Neural cell (in vitro differentiated cells): ENCODE results near the gene MAPT. TPM values are rescaled to one million over a fixed set of nuclear protein-coding genes. Genes with fewer than 3 reads are reported as not detected.
"Not testable (repeated sequence)": the region's sequence is repeated elsewhere in the genome, so short reads cannot be mapped to it uniquely, and the experiment has no call there.

Source experiments
- H2AFZ ChIP-seq: fragments of 200-600, 300-800 bp; sonication (generic), shearing (Covaris generic); 2 replicates; pipeline ENCODE4 v1.6.0; 2014; ENCODE audit warnings: low read depth, mild to moderate bottlenecking, antibody characterized with exemption, low read length, moderate library complexity
- H3F3A ChIP-seq: fragments of 200-600 bp; shearing (Covaris generic); 2 replicates; pipeline ENCODE4 v1.6.1; 2016; ENCODE audit warnings: mild to moderate bottlenecking, moderate library complexity, mixed read lengths, antibody characterized with exemption, low read length; ENCODE audit not compliant: insufficient read depth, poor library complexity, severe bottlenecking
- H3K27ac ChIP-seq: fragments of 200-600, 300-800 bp; sonication (generic), shearing (Covaris generic); 2 replicates; pipeline ENCODE4 v1.5.1; 2014; ENCODE audit warnings: mild to moderate bottlenecking, low read length, moderate library complexity
- H3K27me3 ChIP-seq: fragments of 300-800, 200-600 bp; sonication (generic), shearing (Covaris generic); 2 replicates; pipeline ENCODE4 v1.6.0; 2014; ENCODE audit warnings: mild to moderate bottlenecking, low read depth, low read length, moderate library complexity; ENCODE audit not compliant: insufficient read depth
- H3K36me3 ChIP-seq: fragments of 300-800, 200-600 bp; sonication (generic), shearing (Covaris generic); 2 replicates; pipeline ENCODE4 v1.5.1; 2014; ENCODE audit warnings: mild to moderate bottlenecking, antibody characterized with exemption, low read length, moderate library complexity; ENCODE audit not compliant: insufficient read depth
- H3K4me2 ChIP-seq: fragments of 300-800, 200-600 bp; sonication (generic), shearing (Covaris generic); 2 replicates; pipeline ENCODE4 v1.6.0; 2014; ENCODE audit warnings: mild to moderate bottlenecking, low read length
- H3K4me3 ChIP-seq: fragments of 300-800, 200-600 bp; sonication (generic), shearing (Covaris generic); 2 replicates; pipeline ENCODE4 v1.5.1; 2014; ENCODE audit warnings: mild to moderate bottlenecking, low read length, moderate library complexity
- H3K79me2 ChIP-seq: fragments of 200-600 bp; shearing (Covaris generic); replicated peaks from 2 replicates; pipeline ENCODE4 v1.6.0; 2014; ENCODE audit warnings: mild to moderate bottlenecking, low read length, moderate library complexity; ENCODE audit not compliant: insufficient read depth
- H3K9ac ChIP-seq: fragments of 300-800, 200-600 bp; sonication (generic), shearing (Covaris generic); 2 replicates; pipeline ENCODE4 v1.6.1; 2016; ENCODE audit warnings: mild to moderate bottlenecking, low read length, mixed read lengths
- H3K9me2 ChIP-seq: fragments of 200-600 bp; shearing (Covaris generic); 2 replicates; pipeline ENCODE4 v1.6.1; 2016; ENCODE audit warnings: mild to moderate bottlenecking, low read length, mixed read lengths; ENCODE audit not compliant: insufficient read depth
- H3K9me3 ChIP-seq: fragments of 200-600, 300-800 bp; sonication (generic), shearing (Covaris generic); 2 replicates; pipeline ENCODE4 v1.6.1; 2016; ENCODE audit warnings: mild to moderate bottlenecking, mixed run types, low read length, moderate library complexity, mixed read lengths
- H4K20me1 ChIP-seq: fragments of 200-600 bp; shearing (Covaris generic); 2 replicates; pipeline ENCODE4 v1.6.1; 2016; ENCODE audit warnings: mild to moderate bottlenecking, mixed run types; ENCODE audit not compliant: insufficient read depth
- EP300 ChIP-seq: fragments of 450-650 bp; conservative IDR thresholded peaks from 2 replicates; pipeline ENCODE4 v1.6.1; 2014; ENCODE audit warnings: antibody characterized with exemption, mild to moderate bottlenecking, moderate library complexity; ENCODE audit not compliant: poor library complexity, severe bottlenecking
- EZH2 ChIP-seq: fragments of 200-600, 300-800 bp; shearing (Covaris generic), sonication (generic); IDR thresholded peaks from 2 replicates; pipeline ENCODE4 v1.6.1; 2014; ENCODE audit warnings: antibody characterized with exemption, low read length, borderline replicate concordance, mild to moderate bottlenecking; ENCODE audit not compliant: insufficient read depth, poor library complexity, severe bottlenecking
- MXI1 ChIP-seq: fragments of 450-650 bp; conservative IDR thresholded peaks from 2 replicates; pipeline ENCODE4 v1.6.1; 2014; ENCODE audit warnings: antibody characterized with exemption, mild to moderate bottlenecking; ENCODE audit not compliant: poor library complexity, severe bottlenecking
- POLR2AphosphoS5 ChIP-seq: IDR thresholded peaks from 2 replicates; pipeline ENCODE4 v1.6.1; 2012
- RAD21 ChIP-seq: fragments of 450-650 bp; conservative IDR thresholded peaks from 2 replicates; pipeline ENCODE4 v1.6.1; 2014; ENCODE audit warnings: antibody characterized with exemption, mild to moderate bottlenecking, moderate library complexity
- SMC3 ChIP-seq: fragments of 450-650 bp; conservative IDR thresholded peaks from 2 replicates; pipeline ENCODE4 v1.6.1; 2014; ENCODE audit warnings: antibody characterized with exemption, mild to moderate bottlenecking, moderate library complexity; ENCODE audit not compliant: poor library complexity
- TAF1 ChIP-seq: IDR thresholded peaks from 2 replicates; pipeline ENCODE4 v1.6.1; 2012; ENCODE audit warnings: low read depth
- polyA plus RNA-seq: library from polyadenylated mRNA; depleted of rRNA; stranded (reverse); fragments of >200 nt; gene quantifications from 2 replicates; pipeline ENCODE4 v1.2.3, GENCODE V29; 2014
- TF ChIP-seq, protein P1 (sequence below): IDR thresholded peaks from 2 replicates; pipeline ENCODE4 v1.6.1; 2012; ENCODE audit warnings: borderline replicate concordance

Gene MAPT
- polyA plus RNA-seq, 1 donor from 2014 or later = 94.5 TPM

DNA sequence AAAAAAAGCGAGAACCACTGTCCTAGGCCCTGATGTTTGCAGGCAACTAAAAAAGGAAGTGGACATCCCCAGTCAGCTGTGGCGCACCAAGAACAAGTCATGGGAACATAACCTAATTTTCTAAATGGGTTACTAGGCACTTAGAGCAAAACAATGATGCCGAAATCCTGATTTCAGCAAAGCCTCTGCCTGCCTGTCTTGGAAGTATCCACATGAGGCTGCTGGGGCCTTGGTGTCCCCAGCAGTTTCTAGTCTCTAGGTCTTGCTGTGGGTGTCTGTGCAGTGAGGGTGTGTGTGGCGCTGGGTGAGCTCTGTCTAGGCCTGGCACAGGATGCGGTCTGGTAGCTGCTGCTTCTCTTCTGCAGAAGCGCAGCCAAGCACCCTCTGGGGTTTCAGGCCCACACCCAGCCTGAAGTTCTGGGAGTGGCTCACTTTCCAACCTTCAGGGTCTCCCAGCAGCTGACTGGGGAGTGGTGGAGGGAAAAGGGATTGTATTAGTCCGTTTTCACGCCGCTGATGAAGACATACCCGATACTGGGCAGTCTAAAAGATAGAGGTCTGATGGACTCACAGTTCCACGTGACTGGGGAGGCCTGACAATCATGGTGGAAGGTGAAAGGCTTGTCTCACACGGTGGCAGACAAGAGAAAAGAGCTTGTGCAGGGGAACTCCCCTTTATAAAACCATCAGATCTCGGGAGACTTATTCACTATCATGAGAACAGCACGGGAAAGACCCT, 125.8 kb downstream of the MAPT start:
- H3K9ac ChIP-seq = no peak overlapping the region
- H3K9me2 ChIP-seq = no peaks in the 10 kb centered on the region
- no peak overlapping the region for H3K4me2 ChIP-seq
- TF ChIP-seq TAF1 (no peak), SMC3 (no peak), EP300 (no peak), RAD21 (no peak)
- no peaks in the 10 kb centered on the region for H3K9me3 ChIP-seq
- H3K79me2 ChIP-seq = no peaks in the 10 kb centered on the region
- no peak overlapping the region for H3K4me3 ChIP-seq
- H3K27me3 ChIP-seq = no peaks in the 10 kb centered on the region
- no peaks in the 10 kb centered on the region for H3F3A ChIP-seq
- no peaks in the 10 kb centered on the region for H4K20me1 ChIP-seq
- no peak overlapping the region for H2AFZ ChIP-seq
- no peak overlapping the region for H3K27ac ChIP-seq
- peaks cover 12% of the 10 kb centered on the region for H3K36me3 ChIP-seq

DNA sequence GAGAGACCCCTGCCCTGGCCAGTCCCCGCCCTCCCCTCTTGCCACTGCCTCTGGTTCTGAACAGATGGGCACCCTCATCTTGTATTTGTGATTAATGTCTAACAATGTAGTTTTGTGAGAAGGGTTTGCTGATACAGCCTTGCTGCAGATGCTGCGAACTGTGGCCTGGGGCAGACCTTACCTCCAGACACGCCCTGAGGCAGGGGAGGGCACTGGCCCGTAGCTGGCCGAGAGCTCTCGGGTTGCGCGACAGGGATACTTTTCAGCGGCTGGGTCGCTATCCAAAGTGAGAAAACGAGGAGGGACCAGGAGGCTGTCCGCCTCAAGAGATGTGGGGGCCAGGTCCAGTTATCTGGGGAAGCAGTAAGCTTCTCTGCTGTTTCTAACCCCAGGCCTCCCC, 126.6 kb downstream of the MAPT start:
- Histone ChIP-seq H3K9me3 (no peaks in the 10 kb centered on the region), H3F3A (no peaks in the 10 kb centered on the region), H3K4me2 (no peak overlapping the region), H3K79me2 (no peaks in the 10 kb centered on the region), H3K27me3 (no peaks in the 10 kb centered on the region), H3K9ac (no peak overlapping the region), H4K20me1 (no peaks in the 10 kb centered on the region), H3K36me3 (peaks cover 12% of the 10 kb centered on the region), H3K27ac (no peak overlapping the region), H3K9me2 (no peaks in the 10 kb centered on the region), H2AFZ (no peak overlapping the region), H3K4me3 (no peak overlapping the region)
- no peak for TF ChIP-seq MXI1
- TF ChIP-seq RAD21 = no peak
- TF ChIP-seq EP300 = no peak
- no peak for TF ChIP-seq TAF1
- TF ChIP-seq, protein P1, sequence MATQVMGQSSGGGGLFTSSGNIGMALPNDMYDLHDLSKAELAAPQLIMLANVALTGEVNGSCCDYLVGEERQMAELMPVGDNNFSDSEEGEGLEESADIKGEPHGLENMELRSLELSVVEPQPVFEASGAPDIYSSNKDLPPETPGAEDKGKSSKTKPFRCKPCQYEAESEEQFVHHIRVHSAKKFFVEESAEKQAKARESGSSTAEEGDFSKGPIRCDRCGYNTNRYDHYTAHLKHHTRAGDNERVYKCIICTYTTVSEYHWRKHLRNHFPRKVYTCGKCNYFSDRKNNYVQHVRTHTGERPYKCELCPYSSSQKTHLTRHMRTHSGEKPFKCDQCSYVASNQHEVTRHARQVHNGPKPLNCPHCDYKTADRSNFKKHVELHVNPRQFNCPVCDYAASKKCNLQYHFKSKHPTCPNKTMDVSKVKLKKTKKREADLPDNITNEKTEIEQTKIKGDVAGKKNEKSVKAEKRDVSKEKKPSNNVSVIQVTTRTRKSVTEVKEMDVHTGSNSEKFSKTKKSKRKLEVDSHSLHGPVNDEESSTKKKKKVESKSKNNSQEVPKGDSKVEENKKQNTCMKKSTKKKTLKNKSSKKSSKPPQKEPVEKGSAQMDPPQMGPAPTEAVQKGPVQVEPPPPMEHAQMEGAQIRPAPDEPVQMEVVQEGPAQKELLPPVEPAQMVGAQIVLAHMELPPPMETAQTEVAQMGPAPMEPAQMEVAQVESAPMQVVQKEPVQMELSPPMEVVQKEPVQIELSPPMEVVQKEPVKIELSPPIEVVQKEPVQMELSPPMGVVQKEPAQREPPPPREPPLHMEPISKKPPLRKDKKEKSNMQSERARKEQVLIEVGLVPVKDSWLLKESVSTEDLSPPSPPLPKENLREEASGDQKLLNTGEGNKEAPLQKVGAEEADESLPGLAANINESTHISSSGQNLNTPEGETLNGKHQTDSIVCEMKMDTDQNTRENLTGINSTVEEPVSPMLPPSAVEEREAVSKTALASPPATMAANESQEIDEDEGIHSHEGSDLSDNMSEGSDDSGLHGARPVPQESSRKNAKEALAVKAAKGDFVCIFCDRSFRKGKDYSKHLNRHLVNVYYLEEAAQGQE = no peak
- TF ChIP-seq POLR2AphosphoS5 = no peak
- TF ChIP-seq EZH2 = no peak

DNA sequence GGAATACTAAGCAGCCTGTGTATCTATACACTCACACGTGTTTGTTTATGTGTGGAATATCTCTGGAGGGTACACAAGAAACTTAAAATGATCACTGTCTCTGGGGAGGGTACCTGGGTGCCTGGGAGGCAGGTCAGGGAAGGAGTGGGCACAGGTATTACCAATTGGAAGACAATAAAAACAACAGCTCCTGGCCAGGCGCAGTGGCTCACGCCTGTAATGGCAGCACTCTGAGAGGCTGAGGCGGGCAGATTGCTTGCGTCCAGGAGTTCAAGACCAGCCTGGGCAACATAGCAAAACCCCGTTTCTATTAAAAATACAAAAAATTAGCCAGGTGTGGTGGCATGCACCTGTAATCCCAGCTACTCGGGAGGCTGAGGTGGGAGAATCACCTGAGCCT, 129.0 kb downstream of the MAPT start:
- H3F3A ChIP-seq, H3K9me2 ChIP-seq, H3K79me2 ChIP-seq, H3K9me3 ChIP-seq, H4K20me1 ChIP-seq, H3K27me3 ChIP-seq, H3K4me3 ChIP-seq, H3K4me2 ChIP-seq, H3K9ac ChIP-seq, H2AFZ ChIP-seq, H3K27ac ChIP-seq: not testable (repeated sequence)
- H3K36me3 ChIP-seq = peaks cover 17% of the 10 kb centered on the region
